NB4 (cell line): Measurements from ENCODE around the gene SPC24.

ENCODE experiments used
- DNase-seq: peaks from one replicate; pipeline ENCODE4 v3.0.0; 2010; ENCODE audit warnings: low read depth
- H3K4me3 ChIP-seq: one replicate; pipeline ENCODE4 v1.5.1; 2011; ENCODE audit warnings: mild to moderate bottlenecking, low read depth, low read length, moderate library complexity
- CTCF ChIP-seq: IDR thresholded peaks from one replicate; pipeline ENCODE4 v1.5.1; 2012; ENCODE audit warnings: low read depth, low read length
- MYC ChIP-seq: IDR thresholded peaks from 2 replicates; pipeline ENCODE4 v1.6.1; 2011; ENCODE audit warnings: low read depth, low read length
- POLR2A ChIP-seq: IDR thresholded peaks from 2 replicates; pipeline ENCODE4 v1.6.1; 2011; ENCODE audit warnings: mild to moderate bottlenecking; ENCODE audit not compliant: insufficient read length; ENCODE audit errors: extremely low read depth
- TF ChIP-seq, protein P1 (sequence below): IDR thresholded peaks from 2 replicates; pipeline ENCODE4 v1.6.1; 2011; ENCODE audit warnings: low read depth, low read length

The SPC24 gene

DNA sequence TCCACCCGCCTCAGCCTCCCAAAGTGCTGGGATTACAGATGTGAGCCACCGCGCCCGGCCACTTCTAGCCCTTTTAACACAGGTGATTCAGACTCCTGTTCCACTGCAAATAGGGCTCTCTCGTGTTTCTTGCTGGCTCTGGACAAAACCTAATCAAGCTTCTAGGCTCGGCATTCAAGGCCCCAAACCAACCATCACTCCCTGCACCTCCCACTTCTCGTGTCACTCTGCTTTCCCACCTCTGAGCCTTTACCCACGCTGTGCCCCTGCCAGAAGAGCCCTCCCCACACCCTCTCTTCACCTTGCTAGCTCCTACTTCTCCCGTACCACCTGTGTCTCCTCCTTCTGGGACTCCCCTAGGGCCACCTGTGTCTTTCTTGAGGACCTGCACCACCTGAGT lies 22.0 kb upstream of the SPC24 start:
- TF ChIP-seq CTCF = no peak
- TF ChIP-seq POLR2A = no peak
- no peak for TF ChIP-seq MYC
- TF ChIP-seq, protein P1, sequence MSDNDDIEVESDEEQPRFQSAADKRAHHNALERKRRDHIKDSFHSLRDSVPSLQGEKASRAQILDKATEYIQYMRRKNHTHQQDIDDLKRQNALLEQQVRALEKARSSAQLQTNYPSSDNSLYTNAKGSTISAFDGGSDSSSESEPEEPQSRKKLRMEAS = no peak
- DNase-seq = no peak
- no peak overlapping the region for H3K4me3 ChIP-seq

GRCh38 chr19:11176466-11177193 lies 21.0 kb upstream of the SPC24 start:
- TF ChIP-seq, protein P1 = no peak
- no peak for TF ChIP-seq MYC
- TF ChIP-seq CTCF = no peak
- TF ChIP-seq POLR2A = no peak
- no peak for DNase-seq

GRCh38 chr19:11175920-11176319 lies 20.3 kb upstream of the SPC24 start:
- TF ChIP-seq, protein P1 = no peak
- TF ChIP-seq POLR2A = no peak
- no peak for TF ChIP-seq CTCF
- TF ChIP-seq MYC = no peak
- H3K4me3 ChIP-seq = no peak overlapping the region
- no peak for DNase-seq

More at GRCh38 chr19:11176466-11177193, 21.0 kb upstream of the SPC24 start:
- H3K4me3 ChIP-seq = no peak overlapping the region

DNA sequence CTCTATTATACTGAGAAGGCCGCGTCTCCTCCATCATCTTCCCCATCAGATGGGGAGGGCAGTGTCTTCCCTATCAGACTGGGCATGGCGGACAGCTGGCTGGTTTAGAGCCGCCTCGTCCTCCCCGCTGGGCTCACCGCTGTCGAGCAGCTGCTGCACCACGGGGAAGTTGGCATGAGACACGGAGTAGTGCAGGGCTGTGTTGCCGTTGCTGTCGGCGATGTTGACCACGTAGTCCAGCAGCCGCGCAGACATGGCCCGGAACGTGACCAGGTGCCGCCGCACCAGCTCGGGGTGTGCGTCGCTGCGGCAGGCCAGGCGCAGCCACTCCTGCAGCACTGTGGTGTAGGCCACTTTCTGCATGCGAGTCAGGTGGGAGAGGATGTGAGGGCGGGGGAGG lies 18.8 kb upstream of the SPC24 start:
- H3K4me3 ChIP-seq = no peak overlapping the region

GRCh38 chr19:11173516-11174155 lies 18.1 kb upstream of the SPC24 start:
- TF ChIP-seq MYC = no peak
- TF ChIP-seq POLR2A = no peak
- TF ChIP-seq, protein P1 = no peak
- TF ChIP-seq CTCF = no peak
- H3K4me3 ChIP-seq = no peak overlapping the region
- DNase-seq = no peak

More for the DNA sequence above, 18.8 kb upstream of the SPC24 start:
- TF ChIP-seq, protein P1 = no peak
- TF ChIP-seq POLR2A = no peak
- no peak for TF ChIP-seq MYC
- no peak for TF ChIP-seq CTCF
- DNase-seq = no peak
